SIG-M5 (cell line): ENCODE data around the gene CLIP1.
A peak's percentile ranks its signal among the peaks of the same experiment; 100 is the strongest.

Experiments used
- DNase-seq: peaks from one replicate; lab custom pipeline; 2025; lab: John Stamatoyannopoulos, UW

Gene CLIP1

GRCh38 chr12:122245553-122245952, 176.9 kb downstream of the CLIP1 start:
- DNase-seq: no peak

- no peak for DNase-seq
Observed at GRCh38 chr12:122244565-122245371, 177.7 kb downstream of the CLIP1 start.

- DNase-seq: no peak
Observed at GRCh38 chr12:122243965-122244364, 178.5 kb downstream of the CLIP1 start.

GRCh38 chr12:122238861-122239260, 183.6 kb downstream of the CLIP1 start:
- no peak for DNase-seq

- DNase-seq: peak; percentile 44
Observed at GRCh38 chr12:122235741-122236140, 186.7 kb downstream of the CLIP1 start.

GRCh38 chr12:122232691-122233090, 189.8 kb downstream of the CLIP1 start:
- no peak for DNase-seq

GRCh38 chr12:122230798-122231197, 191.7 kb downstream of the CLIP1 start:
- no peak for DNase-seq

GRCh38 chr12:122228092-122228491, 194.4 kb downstream of the CLIP1 start:
- DNase-seq: no peak

GRCh38 chr12:122227341-122227740, 195.1 kb downstream of the CLIP1 start:
- DNase-seq: no peak

- DNase-seq: no peak
Observed at GRCh38 chr12:122226366-122227125, 195.9 kb downstream of the CLIP1 start.

GRCh38 chr12:122225683-122226365, 196.6 kb downstream of the CLIP1 start, which contains the start of gene DIABLO:
DIABLO (minus strand) TSS chr12:122226052; CDS start chr12:122226014, 38 bp downstream.
- DNase-seq: peak; percentile 90
